Neural cell (in vitro differentiated cells): Measurements from ENCODE around the gene MYOM1. TPM values are rescaled to one million over a fixed set of nuclear protein-coding genes. Genes with fewer than 3 reads are reported as not detected.

Experiments
- H2AFZ ChIP-seq: fragments of 200-600, 300-800 bp; sonication (generic), shearing (Covaris generic); 2 replicates; pipeline ENCODE4 v1.6.0; 2014; ENCODE audit warnings: low read depth, mild to moderate bottlenecking, antibody characterized with exemption, low read length, moderate library complexity
- H3F3A ChIP-seq: fragments of 200-600 bp; shearing (Covaris generic); 2 replicates; pipeline ENCODE4 v1.6.1; 2016; ENCODE audit warnings: mild to moderate bottlenecking, moderate library complexity, mixed read lengths, antibody characterized with exemption, low read length; ENCODE audit not compliant: insufficient read depth, poor library complexity, severe bottlenecking
- H3K27ac ChIP-seq: fragments of 200-600, 300-800 bp; sonication (generic), shearing (Covaris generic); 2 replicates; pipeline ENCODE4 v1.5.1; 2014; ENCODE audit warnings: mild to moderate bottlenecking, low read length, moderate library complexity
- H3K27me3 ChIP-seq: fragments of 300-800, 200-600 bp; sonication (generic), shearing (Covaris generic); 2 replicates; pipeline ENCODE4 v1.6.0; 2014; ENCODE audit warnings: mild to moderate bottlenecking, low read depth, low read length, moderate library complexity; ENCODE audit not compliant: insufficient read depth
- H3K36me3 ChIP-seq: fragments of 300-800, 200-600 bp; sonication (generic), shearing (Covaris generic); 2 replicates; pipeline ENCODE4 v1.5.1; 2014; ENCODE audit warnings: mild to moderate bottlenecking, antibody characterized with exemption, low read length, moderate library complexity; ENCODE audit not compliant: insufficient read depth
- H3K4me2 ChIP-seq: fragments of 300-800, 200-600 bp; sonication (generic), shearing (Covaris generic); 2 replicates; pipeline ENCODE4 v1.6.0; 2014; ENCODE audit warnings: mild to moderate bottlenecking, low read length
- H3K4me3 ChIP-seq: fragments of 300-800, 200-600 bp; sonication (generic), shearing (Covaris generic); 2 replicates; pipeline ENCODE4 v1.5.1; 2014; ENCODE audit warnings: mild to moderate bottlenecking, low read length, moderate library complexity
- H3K79me2 ChIP-seq: fragments of 200-600 bp; shearing (Covaris generic); replicated peaks from 2 replicates; pipeline ENCODE4 v1.6.0; 2014; ENCODE audit warnings: mild to moderate bottlenecking, low read length, moderate library complexity; ENCODE audit not compliant: insufficient read depth
- H3K9ac ChIP-seq: fragments of 300-800, 200-600 bp; sonication (generic), shearing (Covaris generic); 2 replicates; pipeline ENCODE4 v1.6.1; 2016; ENCODE audit warnings: mild to moderate bottlenecking, low read length, mixed read lengths
- H3K9me2 ChIP-seq: fragments of 200-600 bp; shearing (Covaris generic); 2 replicates; pipeline ENCODE4 v1.6.1; 2016; ENCODE audit warnings: mild to moderate bottlenecking, low read length, mixed read lengths; ENCODE audit not compliant: insufficient read depth
- H3K9me3 ChIP-seq: fragments of 200-600, 300-800 bp; sonication (generic), shearing (Covaris generic); 2 replicates; pipeline ENCODE4 v1.6.1; 2016; ENCODE audit warnings: mild to moderate bottlenecking, mixed run types, low read length, moderate library complexity, mixed read lengths
- H4K20me1 ChIP-seq: fragments of 200-600 bp; shearing (Covaris generic); 2 replicates; pipeline ENCODE4 v1.6.1; 2016; ENCODE audit warnings: mild to moderate bottlenecking, mixed run types; ENCODE audit not compliant: insufficient read depth
- EP300 ChIP-seq: fragments of 450-650 bp; conservative IDR thresholded peaks from 2 replicates; pipeline ENCODE4 v1.6.1; 2014; ENCODE audit warnings: antibody characterized with exemption, mild to moderate bottlenecking, moderate library complexity; ENCODE audit not compliant: poor library complexity, severe bottlenecking
- EZH2 ChIP-seq: fragments of 200-600, 300-800 bp; shearing (Covaris generic), sonication (generic); IDR thresholded peaks from 2 replicates; pipeline ENCODE4 v1.6.1; 2014; ENCODE audit warnings: antibody characterized with exemption, low read length, borderline replicate concordance, mild to moderate bottlenecking; ENCODE audit not compliant: insufficient read depth, poor library complexity, severe bottlenecking
- MXI1 ChIP-seq: fragments of 450-650 bp; conservative IDR thresholded peaks from 2 replicates; pipeline ENCODE4 v1.6.1; 2014; ENCODE audit warnings: antibody characterized with exemption, mild to moderate bottlenecking; ENCODE audit not compliant: poor library complexity, severe bottlenecking
- POLR2AphosphoS5 ChIP-seq: IDR thresholded peaks from 2 replicates; pipeline ENCODE4 v1.6.1; 2012
- RAD21 ChIP-seq: fragments of 450-650 bp; conservative IDR thresholded peaks from 2 replicates; pipeline ENCODE4 v1.6.1; 2014; ENCODE audit warnings: antibody characterized with exemption, mild to moderate bottlenecking, moderate library complexity
- SMC3 ChIP-seq: fragments of 450-650 bp; conservative IDR thresholded peaks from 2 replicates; pipeline ENCODE4 v1.6.1; 2014; ENCODE audit warnings: antibody characterized with exemption, mild to moderate bottlenecking, moderate library complexity; ENCODE audit not compliant: poor library complexity
- TAF1 ChIP-seq: IDR thresholded peaks from 2 replicates; pipeline ENCODE4 v1.6.1; 2012; ENCODE audit warnings: low read depth
- polyA plus RNA-seq: library from polyadenylated mRNA; depleted of rRNA; stranded (reverse); fragments of >200 nt; gene quantifications from 2 replicates; pipeline ENCODE4 v1.2.3, GENCODE V29; 2014
- TF ChIP-seq, protein P1 (sequence below): fragments of 450-650 bp; IDR thresholded peaks from 2 replicates; pipeline ENCODE4 v1.5.1; 2014; ENCODE audit warnings: antibody characterized with exemption, mild to moderate bottlenecking, moderate library complexity; ENCODE audit not compliant: poor library complexity, severe bottlenecking
- TF ChIP-seq, protein P2 (sequence below): IDR thresholded peaks from 2 replicates; pipeline ENCODE4 v1.6.1; 2012; ENCODE audit warnings: borderline replicate concordance

The MYOM1 gene
- polyA plus RNA-seq, 1 donor from 2014 or later = 1.7 TPM

DNA sequence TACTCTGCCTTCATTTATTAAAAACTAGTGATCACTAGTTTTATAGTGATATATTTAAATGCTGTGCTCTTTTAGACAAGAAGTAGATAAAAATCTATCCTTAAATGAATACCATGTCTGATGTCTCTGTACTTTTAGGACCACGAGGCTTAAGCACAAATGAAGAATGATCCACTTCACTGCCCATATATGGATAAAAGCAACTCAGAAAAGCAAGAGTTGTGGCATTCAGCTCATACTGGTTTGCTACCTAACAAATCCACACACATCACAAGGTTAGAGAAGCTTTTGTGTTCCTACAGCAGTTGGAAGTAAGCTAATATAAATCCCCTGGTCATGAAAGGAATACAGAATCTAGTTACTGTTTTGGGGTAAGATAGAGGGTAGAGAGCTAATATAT lies 134.2 kb downstream of the MYOM1 start:
- Histone ChIP-seq H3K27me3 (no peaks in the 10 kb centered on the region), H3K4me3 (no peak overlapping the region), H3K9me3 (no peaks in the 10 kb centered on the region), H3K9me2 (no peaks in the 10 kb centered on the region), H4K20me1 (no peaks in the 10 kb centered on the region), H3K27ac (no peak overlapping the region), H3K9ac (no peak overlapping the region), H3K4me2 (no peak overlapping the region), H3F3A (no peaks in the 10 kb centered on the region), H3K79me2 (no peaks in the 10 kb centered on the region), H3K36me3 (no peaks in the 10 kb centered on the region), H2AFZ (no peak overlapping the region)
- TF ChIP-seq TAF1 (no peak), MXI1 (no peak), SMC3 (no peak), POLR2AphosphoS5 (no peak), RAD21 (no peak), EZH2 (no peak), EP300 (no peak)
- TF ChIP-seq, protein P1, sequence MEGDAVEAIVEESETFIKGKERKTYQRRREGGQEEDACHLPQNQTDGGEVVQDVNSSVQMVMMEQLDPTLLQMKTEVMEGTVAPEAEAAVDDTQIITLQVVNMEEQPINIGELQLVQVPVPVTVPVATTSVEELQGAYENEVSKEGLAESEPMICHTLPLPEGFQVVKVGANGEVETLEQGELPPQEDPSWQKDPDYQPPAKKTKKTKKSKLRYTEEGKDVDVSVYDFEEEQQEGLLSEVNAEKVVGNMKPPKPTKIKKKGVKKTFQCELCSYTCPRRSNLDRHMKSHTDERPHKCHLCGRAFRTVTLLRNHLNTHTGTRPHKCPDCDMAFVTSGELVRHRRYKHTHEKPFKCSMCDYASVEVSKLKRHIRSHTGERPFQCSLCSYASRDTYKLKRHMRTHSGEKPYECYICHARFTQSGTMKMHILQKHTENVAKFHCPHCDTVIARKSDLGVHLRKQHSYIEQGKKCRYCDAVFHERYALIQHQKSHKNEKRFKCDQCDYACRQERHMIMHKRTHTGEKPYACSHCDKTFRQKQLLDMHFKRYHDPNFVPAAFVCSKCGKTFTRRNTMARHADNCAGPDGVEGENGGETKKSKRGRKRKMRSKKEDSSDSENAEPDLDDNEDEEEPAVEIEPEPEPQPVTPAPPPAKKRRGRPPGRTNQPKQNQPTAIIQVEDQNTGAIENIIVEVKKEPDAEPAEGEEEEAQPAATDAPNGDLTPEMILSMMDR = no peak
- TF ChIP-seq, protein P2, sequence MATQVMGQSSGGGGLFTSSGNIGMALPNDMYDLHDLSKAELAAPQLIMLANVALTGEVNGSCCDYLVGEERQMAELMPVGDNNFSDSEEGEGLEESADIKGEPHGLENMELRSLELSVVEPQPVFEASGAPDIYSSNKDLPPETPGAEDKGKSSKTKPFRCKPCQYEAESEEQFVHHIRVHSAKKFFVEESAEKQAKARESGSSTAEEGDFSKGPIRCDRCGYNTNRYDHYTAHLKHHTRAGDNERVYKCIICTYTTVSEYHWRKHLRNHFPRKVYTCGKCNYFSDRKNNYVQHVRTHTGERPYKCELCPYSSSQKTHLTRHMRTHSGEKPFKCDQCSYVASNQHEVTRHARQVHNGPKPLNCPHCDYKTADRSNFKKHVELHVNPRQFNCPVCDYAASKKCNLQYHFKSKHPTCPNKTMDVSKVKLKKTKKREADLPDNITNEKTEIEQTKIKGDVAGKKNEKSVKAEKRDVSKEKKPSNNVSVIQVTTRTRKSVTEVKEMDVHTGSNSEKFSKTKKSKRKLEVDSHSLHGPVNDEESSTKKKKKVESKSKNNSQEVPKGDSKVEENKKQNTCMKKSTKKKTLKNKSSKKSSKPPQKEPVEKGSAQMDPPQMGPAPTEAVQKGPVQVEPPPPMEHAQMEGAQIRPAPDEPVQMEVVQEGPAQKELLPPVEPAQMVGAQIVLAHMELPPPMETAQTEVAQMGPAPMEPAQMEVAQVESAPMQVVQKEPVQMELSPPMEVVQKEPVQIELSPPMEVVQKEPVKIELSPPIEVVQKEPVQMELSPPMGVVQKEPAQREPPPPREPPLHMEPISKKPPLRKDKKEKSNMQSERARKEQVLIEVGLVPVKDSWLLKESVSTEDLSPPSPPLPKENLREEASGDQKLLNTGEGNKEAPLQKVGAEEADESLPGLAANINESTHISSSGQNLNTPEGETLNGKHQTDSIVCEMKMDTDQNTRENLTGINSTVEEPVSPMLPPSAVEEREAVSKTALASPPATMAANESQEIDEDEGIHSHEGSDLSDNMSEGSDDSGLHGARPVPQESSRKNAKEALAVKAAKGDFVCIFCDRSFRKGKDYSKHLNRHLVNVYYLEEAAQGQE = no peak

DNA sequence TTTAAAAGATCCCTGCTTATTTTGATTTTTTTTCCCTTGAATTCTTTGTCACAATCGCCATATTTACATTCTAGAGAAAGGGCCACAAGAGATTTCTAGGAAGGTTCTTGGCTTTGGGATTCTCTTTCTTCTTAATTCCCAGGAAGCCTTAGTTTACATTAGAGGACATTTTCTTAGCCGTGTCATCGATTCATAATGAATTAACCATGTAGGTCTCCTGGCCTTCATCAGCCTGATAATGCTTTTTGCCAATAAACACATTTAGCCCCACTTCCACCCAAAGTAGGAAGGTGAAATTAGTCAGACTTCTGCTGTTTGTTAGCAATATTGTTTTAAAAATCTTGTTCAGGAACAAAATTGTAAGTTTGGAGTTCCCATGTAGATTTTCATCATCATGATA lies 135.6 kb downstream of the MYOM1 start:
- Histone ChIP-seq H3K9ac (no peak overlapping the region), H3K9me2 (no peaks in the 10 kb centered on the region), H3F3A (no peaks in the 10 kb centered on the region), H3K9me3 (no peaks in the 10 kb centered on the region), H3K4me2 (no peak overlapping the region), H3K27me3 (no peaks in the 10 kb centered on the region), H4K20me1 (no peaks in the 10 kb centered on the region), H2AFZ (no peak overlapping the region), H3K27ac (no peak overlapping the region), H3K36me3 (no peaks in the 10 kb centered on the region), H3K4me3 (no peak overlapping the region), H3K79me2 (no peaks in the 10 kb centered on the region)
- TF ChIP-seq EP300 (no peak), TAF1 (no peak), MXI1 (no peak), EZH2 (no peak), RAD21 (no peak), SMC3 (no peak), POLR2AphosphoS5 (no peak)
- TF ChIP-seq, protein P2 = no peak
- TF ChIP-seq, protein P1 = no peak
